NCI-H1092 (cell line): ENCODE measurements around the gene CTF1.
A peak's percentile ranks its signal among the peaks of the same experiment; 100 is the strongest.
"Not testable (repeated sequence)": the region's sequence is repeated elsewhere in the genome, so short reads cannot be mapped to it uniquely, and the experiment has no call there.

Experiments used
- DNase-seq: peaks from one replicate; lab custom pipeline; 2025; lab: John Stamatoyannopoulos, UW

CTF1 gene, protein sequence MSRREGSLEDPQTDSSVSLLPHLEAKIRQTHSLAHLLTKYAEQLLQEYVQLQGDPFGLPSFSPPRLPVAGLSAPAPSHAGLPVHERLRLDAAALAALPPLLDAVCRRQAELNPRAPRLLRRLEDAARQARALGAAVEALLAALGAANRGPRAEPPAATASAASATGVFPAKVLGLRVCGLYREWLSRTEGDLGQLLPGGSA

GRCh38 chr16:30896261-30896888 lies at the start of gene CTF1:
Gene CTF1, plus strand, starts transcription at chr16:30896614. Its CDS starts 30 bp downstream, at chr16:30896644.
- no peak for DNase-seq

DNA sequence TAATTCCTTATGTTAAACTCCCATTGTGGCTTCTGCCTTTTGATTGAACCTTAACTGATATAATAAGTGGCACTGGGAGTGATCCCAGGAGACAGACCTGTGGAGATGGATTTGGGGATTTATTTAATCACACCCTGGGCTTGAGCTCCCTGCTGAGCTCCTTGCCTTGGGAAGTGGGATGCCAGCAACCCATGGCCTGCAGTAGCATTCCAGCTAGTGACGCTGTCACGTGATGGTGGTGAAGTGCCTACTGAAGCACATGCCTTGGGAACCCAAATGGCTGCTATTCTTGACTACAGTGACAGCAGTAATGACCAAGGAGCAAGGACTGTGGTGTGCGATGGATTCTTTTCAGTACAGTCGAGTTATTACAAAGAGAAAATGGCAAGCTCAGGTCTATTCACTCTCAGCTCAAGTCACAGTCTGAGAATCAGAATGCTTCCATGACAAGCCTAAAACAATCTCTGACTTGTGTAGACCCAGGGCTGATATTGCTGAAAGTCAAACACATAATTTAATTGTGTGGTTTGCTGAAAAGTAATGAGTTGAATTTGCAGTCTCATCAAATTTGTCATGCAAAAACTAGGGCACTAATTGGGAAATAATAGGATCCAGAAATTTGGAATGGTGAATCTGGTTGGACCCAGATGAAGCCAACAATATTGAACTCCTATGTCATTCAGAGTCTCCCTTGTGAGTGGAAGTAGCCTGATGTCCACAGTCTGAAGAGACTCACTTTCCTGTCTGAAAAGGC lies 49.6 kb upstream of the CTF1 start:
- no peak for DNase-seq

GRCh38 chr16:30850246-30850645 lies 46.2 kb upstream of the CTF1 start:
- no peak for DNase-seq

DNA sequence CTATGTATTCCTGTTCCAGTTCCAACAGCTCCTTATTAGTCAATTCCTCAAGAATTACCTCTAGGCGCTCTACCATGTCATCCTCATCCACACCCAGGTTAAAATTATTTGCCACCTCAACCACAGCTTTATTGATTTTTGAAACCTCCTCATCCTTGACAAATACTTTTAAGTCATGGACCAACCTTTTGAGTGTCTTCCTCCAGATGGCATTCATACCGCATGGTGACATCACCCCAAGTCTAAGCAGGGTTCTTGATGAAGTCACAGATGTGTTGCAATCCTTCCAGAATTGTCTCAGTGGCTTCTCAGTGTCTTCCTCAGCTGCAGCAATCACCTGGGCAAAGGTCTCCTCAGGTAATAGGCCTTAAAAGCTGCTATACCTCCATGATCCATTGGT lies 42.7 kb upstream of the CTF1 start:
- no peak for DNase-seq

- DNase-seq = no peak
Measured at GRCh38 chr16:30858111-30858495, 38.3 kb upstream of the CTF1 start.

DNA sequence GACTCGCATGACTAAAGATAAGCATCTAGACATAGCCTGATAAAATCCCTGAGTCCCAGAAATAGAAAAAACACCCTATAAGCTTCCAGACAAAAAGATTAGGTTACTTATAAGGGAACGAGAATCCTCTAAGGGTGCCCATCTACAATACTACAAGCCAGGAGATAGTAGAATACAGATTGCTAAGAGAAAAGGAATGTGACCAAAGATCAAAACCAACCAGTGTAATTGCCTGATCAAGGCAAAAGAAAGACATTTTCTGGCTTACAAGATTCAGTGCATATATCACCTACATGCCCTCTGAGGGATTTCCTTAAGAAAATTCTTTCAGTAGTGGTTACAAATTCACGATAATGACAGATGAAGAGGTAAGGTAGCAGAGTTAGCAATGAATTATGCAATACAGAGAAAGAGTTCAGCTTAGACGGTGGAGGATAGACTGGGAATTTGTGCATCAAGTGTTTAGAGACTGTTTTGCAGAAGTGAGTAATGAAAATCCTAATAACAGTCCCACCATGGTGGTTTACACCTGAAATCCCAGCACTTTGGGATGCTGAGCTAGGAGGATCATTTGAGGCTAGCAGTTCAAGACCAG lies 37.5 kb upstream of the CTF1 start:
- no peak for DNase-seq

GRCh38 chr16:30860729-30861128 lies 35.7 kb upstream of the CTF1 start:
- DNase-seq = not testable (repeated sequence)

DNA sequence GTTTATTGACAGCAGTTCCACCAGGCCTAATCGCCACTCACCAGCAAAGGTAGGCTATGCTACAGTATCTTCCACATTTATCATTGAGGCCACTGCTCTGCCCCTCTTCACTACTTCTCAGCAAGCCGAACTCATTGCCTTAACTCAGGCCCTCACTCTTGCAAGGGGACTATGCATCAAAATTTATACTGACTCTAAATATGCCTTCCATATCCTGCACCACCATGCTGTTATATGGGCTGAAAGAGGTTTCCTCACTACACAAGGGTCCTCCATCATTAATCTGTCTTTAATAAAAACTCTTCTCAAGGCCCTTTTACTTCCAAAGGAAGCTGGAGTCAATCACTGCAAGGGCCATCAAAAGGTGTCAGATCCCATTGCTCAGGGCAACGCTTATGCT lies 33.2 kb upstream of the CTF1 start:
- not testable (repeated sequence) for DNase-seq

DNA sequence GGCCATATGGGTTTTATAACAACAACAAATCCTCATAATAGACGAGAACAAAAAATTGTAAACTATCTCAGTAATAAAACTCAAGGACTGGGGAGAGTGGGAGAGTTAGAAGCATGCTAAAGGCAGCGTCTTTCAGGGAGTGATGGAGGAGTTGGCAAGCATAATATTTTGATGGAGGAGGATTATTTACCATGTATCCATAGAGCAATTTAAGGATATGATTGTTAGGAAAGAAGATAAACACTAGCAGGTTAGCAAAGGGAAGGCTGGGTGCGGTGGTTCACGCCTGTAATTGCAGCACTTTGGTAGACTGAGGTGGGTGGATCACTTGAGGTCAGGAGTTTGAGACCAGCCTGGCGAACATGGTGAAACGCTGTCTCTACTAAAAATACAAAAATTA lies 30.4 kb upstream of the CTF1 start:
- DNase-seq = no peak

DNA sequence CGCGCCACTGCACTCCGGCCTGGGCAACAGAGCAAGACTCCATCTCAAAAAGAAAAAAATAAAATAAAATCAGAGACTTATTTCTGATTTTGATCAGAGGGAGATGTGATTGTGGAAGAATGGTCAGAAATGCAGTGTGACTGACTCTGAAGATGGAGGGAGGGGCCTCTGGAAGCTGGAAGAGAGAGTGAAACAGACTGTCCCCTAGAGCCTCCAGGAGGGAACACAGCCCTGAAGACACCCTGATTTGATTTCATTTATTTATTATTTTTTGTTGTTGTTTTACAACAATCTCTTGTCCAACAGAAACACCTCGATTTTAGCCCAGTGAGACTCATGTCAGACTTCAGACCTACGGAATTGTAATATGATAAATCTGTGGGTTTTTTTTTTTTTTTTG lies 28.7 kb upstream of the CTF1 start:
- no peak for DNase-seq

DNA sequence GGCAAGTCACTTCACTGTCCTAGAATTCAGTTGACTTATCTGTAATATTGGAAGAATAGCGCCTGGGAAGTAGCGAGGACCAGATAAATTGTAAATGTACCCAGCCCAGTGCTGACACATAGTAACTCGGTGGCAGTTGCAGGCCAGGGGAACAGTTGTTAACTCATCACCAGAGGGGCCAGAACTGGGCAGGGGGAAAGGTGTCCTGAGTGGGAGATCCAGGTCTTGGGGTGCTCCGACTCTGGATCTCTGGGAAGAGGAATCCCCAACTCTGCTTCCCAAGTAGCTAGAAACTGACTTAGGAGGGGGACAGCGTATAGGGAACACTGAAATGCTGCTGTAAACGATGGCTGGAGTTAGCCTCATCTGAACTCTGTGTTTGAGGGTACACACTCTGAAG lies 25.5 kb upstream of the CTF1 start:
- no peak for DNase-seq

- DNase-seq = no peak
Measured at GRCh38 chr16:30874244-30874820, 22.1 kb upstream of the CTF1 start.

- DNase-seq = peak; percentile 92
Measured at GRCh38 chr16:30874821-30875717, 21.3 kb upstream of the CTF1 start.

DNA sequence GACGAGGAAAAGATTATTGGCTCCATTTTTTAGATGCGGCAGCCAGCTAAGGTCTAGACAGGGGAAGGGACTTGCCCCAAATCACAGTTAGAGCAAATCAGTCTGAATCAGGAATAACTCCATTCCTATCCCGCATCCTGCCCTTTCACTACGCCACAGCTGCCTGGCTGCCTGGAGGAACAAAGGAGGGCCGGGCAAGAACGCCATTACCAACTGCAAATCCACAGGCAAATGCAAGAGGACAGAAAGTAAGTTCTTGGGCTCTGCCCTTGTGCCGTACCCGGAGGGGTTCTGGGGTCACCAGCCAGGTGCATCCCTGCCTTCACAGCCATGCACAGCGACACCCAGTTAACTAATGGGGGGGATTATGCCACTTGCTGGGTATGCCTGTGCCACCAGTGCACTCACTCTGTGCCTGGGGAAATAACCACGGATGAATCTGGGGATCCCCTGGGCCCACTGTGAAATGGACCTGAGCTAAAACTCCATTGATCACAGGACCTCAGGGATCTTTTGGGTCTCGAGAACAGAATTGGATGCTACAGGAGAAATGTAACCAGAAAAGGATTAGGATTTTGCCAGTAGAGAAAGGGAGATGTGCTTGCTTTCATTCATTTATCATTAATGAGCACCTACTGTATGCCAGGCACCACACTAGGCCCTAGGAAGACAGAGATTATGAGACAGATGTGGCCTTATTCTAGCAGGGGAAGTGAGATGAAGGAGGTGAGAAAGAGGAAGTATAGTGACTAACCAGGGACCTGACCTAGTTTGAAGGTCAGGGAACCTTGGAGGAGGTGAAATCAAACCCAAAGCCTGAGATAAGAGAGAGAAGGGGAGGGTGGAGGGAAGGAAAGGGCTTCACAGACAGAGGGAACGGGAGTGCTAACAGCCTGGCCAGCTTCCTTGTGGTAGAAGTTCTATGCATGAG lies 20.3 kb upstream of the CTF1 start:
- DNase-seq = no peak

DNA sequence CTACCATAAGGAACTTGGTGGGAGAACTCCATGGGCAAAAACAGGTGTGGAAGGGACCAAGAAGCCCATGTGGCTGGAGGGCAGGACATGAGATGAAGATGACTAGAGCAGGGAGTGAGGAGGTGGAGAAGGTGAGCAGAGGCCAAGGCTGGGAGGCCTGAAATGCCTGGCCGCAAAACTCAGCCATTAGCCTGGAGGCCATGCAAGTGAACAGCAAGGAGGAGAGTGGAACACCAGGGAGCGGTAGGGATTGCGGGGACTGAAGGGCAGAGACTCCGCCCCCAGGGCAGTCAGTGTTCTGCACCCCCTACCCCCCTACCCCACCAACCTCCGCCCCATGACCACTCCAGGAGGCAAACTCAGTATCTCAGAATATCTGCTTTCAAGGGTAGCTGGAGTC lies 19.5 kb upstream of the CTF1 start:
- DNase-seq = no peak

- DNase-seq = no peak
Measured at GRCh38 chr16:30882429-30883310, 13.7 kb upstream of the CTF1 start.

DNA sequence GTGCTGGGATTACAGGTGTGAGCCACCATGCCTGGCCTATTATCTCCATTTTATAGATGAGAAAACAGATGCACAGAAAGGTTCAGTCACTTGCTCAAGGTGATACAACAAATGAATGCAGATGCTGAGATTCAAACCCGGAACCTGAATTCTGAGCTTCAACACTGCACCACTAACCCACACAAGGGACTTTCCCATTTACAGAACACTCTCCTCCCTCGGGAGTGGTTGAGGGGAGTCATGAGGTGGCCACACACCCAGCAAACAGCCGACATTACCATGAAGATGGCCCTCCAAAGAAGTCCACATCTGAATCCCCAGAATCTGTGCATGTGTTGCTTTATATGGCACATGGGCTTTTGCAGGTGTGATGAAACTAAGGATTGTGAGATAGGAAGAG lies 11.7 kb upstream of the CTF1 start:
- no peak for DNase-seq

- no peak for DNase-seq
Measured at GRCh38 chr16:30885196-30885595, 11.2 kb upstream of the CTF1 start.

- DNase-seq = no peak
Measured at GRCh38 chr16:30886145-30886544, 10.3 kb upstream of the CTF1 start.
